Suprapubic skin (tissue), 4 donors: ENCODE measurements around the gene KIAA0513. TPM values are rescaled to one million over a fixed set of nuclear protein-coding genes. Genes with fewer than 3 reads are reported as not detected.

ENCODE experiments used
- DNase-seq, 2 donors: peaks; one replicate each; pipeline ENCODE4 v3.0.0-alpha.2; 2019; ENCODE audit warnings: low spot score in 2 of 2
- H3K27ac ChIP-seq: fragments of 200-600 bp; sonication (generic); one replicate; pipeline ENCODE4 v1.5.1; 2019
- H3K27me3 ChIP-seq: fragments of 200-600 bp; sonication (generic); one replicate; pipeline ENCODE4 v1.5.1; 2019
- H3K36me3 ChIP-seq: fragments of 200-600 bp; sonication (generic); one replicate; pipeline ENCODE4 v1.5.1; 2019
- H3K4me1 ChIP-seq: fragments of 200-600 bp; sonication (generic); one replicate; pipeline ENCODE4 v1.5.1; 2019
- H3K4me3 ChIP-seq: fragments of 200-600 bp; sonication (generic); one replicate; pipeline ENCODE4 v1.5.1; 2019; ENCODE audit warnings: mild to moderate bottlenecking
- H3K9me3 ChIP-seq: fragments of 200-600 bp; sonication (generic); one replicate; pipeline ENCODE4 v1.5.1; 2019
- EP300 ChIP-seq: sonication (generic); formaldehyde crosslinking; IDR thresholded peaks from one replicate; pipeline ENCODE4 v1.6.1; 2017; ENCODE audit warnings: antibody characterized with exemption
- POLR2A ChIP-seq, 2 donors: fragments of 450-650 bp; IDR thresholded peaks; one replicate each; pipeline ENCODE4 v1.6.1; 2017; ENCODE audit warnings: antibody characterized with exemption in 2 of 2, mild to moderate bottlenecking in 2 of 2, moderate library complexity in 2 of 2
- POLR2AphosphoS5 ChIP-seq, 3 donors: sonication (generic); formaldehyde crosslinking; IDR thresholded peaks; one replicate each; pipeline ENCODE4 v1.6.1; 2017; ENCODE audit warnings: antibody characterized with exemption in 3 of 3
- WGBS: methylation state at CpG from one replicate; pipeline ENCODE4 v1.1.5; 2018; 5-methylcytosine and 5-hydroxymethylcytosine counted together
- total RNA-seq, 4 donors: library from RNA; depleted of rRNA; stranded (reverse); fragments of >200 nt; gene quantifications; one replicate each; pipeline ENCODE4 v1.1.0, GENCODE V29; 2016
- TF ChIP-seq, protein P1 (sequence below), 2 donors: fragments of 200-600 bp in 1 of 2; fragments of 450-650 bp in 1 of 2; sonication (generic) in 1 of 2; IDR thresholded peaks; one replicate each; pipeline ENCODE4 v1.5.1; 2016 to 2019; ENCODE audit warnings: antibody characterized with exemption in 2 of 2, mild to moderate bottlenecking in 1 of 2, moderate library complexity in 1 of 2

KIAA0513 gene
- total RNA-seq, 4 donors from 2014 or later = 23.7 to 32.3 (median 26.6) TPM

DNA sequence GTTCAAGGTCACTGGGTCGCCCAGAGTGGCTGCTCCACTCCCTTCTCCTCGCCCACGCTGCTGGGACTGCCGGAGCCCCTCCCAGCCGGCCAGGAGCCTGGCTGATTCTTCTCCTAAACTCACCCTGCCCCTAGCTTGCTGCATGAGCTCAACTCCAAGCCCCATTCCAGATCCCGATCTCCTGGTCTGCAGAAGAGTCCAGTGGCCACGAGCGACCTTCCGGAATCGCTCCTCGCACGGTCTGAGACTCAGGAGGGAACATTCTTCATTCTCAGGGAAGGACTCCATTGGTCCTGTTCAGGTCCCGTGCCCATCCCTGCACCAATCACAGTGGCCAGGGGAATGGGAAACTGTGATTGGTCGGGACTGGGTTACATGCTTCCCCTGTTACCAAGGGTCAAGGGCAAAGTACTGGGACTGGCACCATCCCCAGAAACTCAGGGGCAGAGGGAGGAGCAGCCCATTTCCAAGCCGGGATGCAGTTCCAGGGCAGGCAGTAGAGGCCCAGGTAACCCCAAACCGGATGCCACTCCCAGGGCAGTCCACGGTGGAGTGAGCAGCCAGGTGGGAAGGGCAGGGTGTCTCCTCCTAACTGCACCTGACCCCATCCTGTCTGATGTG, 109.2 kb downstream of the KIAA0513 start:
- Histone ChIP-seq H3K27me3 (no peaks in the 10 kb centered on the region), H3K9me3 (no peaks in the 10 kb centered on the region), H3K36me3 (no peaks in the 10 kb centered on the region), H3K4me1 (peaks cover 35% of the 10 kb centered on the region), H3K4me3 (peak overlapping the region; percentile 38), H3K27ac (peak overlapping the region; percentile 69)
- DNase-seq = no peak
- no peak for TF ChIP-seq EP300
- peak in 1 of 3 donors; percentile 13 for TF ChIP-seq POLR2AphosphoS5 (IDR thresholded peaks at IDR 0.05)
- WGBS = 61% methylated on average over 11 of the region's 17 CpGs

DNA sequence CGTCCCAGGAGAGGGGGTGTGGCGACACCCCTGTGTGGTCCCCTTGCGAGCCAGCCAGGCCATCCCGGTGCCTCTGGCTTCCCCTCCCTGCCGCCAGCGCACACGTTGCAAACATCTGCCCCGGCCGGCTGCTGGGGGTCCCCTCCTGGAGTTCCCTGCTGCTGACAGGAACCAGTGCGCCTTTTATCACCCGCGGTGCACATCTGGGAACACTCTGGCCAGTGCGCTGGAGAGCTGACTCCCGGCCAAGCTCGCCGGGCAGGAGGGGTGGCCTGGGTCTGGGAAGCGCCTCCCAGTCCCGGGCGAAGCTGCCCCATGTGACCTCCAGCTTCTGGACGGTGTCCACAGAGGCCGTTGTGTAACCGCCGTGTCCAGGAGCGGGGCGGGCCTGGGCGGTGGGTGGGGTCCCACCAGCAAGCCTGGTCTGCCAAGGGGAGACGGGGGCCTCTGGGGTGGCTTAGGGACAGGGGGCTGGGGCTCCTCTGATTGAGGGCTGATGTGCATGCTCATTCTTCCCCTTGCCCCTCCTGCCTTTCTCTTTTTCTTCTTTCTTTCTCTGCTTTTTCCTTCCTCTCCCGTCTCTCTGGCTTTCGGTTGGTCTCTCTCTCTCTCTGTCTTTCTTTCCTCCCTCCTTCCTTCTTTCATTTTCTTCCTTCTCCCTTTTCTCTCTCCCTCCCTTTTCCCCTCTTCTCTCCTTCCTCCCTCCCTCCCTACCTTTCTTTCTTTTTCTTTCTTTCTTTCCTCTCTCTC, 109.9 kb downstream of the KIAA0513 start:
- Histone ChIP-seq H3K4me1 (peaks cover 35% of the 10 kb centered on the region), H3K27me3 (no peaks in the 10 kb centered on the region), H3K9me3 (no peaks in the 10 kb centered on the region), H3K4me3 (peak overlapping the region; percentile 38), H3K36me3 (no peaks in the 10 kb centered on the region), H3K27ac (peak overlapping the region; percentile 65)
- TF ChIP-seq EP300 (no peak), POLR2AphosphoS5 (IDR thresholded peaks at IDR 0.05) (peak in 1 of 3 donors; percentile 84)
- WGBS = 2% methylated on average over 21 of the region's 29 CpGs
- peak; percentile 96 for DNase-seq

DNA sequence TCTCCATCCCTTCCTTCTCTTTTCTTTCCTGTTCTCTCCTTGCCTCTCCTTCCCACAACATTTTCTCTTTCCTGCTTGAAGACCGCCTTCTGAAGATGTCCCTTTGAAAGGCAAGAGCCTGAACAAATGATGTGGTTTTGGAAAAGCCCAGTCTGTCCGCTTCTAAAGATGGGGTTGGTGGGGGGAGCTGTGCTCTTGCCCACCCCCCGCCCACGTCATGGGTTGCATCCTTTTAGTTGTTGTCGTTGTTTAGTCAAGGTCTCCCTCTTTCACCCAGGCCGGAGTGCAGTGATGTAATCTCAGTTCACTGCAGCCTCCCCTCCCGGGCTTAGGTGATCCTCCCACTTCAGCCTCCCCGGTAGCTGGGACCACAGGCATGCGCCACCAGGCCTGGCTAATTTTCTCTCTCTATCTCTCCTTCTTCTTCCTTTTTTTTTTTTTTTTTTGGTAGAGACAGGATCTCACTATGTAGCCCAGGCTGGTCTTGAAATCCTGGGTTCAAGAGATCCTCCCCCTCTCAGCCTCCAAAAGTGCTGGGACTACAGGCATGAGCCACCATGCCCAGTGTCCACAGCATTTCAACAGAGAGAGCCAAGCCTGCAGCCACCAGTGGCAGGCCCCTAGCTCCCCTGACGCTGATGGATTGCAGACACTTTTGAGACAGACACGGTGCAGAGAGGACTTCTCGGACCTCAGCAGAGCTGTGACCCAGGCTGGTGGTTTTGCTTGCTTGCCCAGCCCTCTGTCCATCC, 110.7 kb downstream of the KIAA0513 start:
- peak overlapping the region; percentile 38 for H3K4me3 ChIP-seq
- H3K27me3 ChIP-seq = no peaks in the 10 kb centered on the region
- TF ChIP-seq POLR2AphosphoS5 (IDR thresholded peaks at IDR 0.05) = no peak
- TF ChIP-seq, protein P1, sequence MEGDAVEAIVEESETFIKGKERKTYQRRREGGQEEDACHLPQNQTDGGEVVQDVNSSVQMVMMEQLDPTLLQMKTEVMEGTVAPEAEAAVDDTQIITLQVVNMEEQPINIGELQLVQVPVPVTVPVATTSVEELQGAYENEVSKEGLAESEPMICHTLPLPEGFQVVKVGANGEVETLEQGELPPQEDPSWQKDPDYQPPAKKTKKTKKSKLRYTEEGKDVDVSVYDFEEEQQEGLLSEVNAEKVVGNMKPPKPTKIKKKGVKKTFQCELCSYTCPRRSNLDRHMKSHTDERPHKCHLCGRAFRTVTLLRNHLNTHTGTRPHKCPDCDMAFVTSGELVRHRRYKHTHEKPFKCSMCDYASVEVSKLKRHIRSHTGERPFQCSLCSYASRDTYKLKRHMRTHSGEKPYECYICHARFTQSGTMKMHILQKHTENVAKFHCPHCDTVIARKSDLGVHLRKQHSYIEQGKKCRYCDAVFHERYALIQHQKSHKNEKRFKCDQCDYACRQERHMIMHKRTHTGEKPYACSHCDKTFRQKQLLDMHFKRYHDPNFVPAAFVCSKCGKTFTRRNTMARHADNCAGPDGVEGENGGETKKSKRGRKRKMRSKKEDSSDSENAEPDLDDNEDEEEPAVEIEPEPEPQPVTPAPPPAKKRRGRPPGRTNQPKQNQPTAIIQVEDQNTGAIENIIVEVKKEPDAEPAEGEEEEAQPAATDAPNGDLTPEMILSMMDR (IDR thresholded peaks at IDR 0.05) = no peak
- TF ChIP-seq EP300 = no peak
- no peak for TF ChIP-seq POLR2A (IDR thresholded peaks at IDR 0.05)
- WGBS = 60% methylated on average over 10 of the region's 12 CpGs
- H3K9me3 ChIP-seq = no peaks in the 10 kb centered on the region
- DNase-seq = no peak
- peaks cover 35% of the 10 kb centered on the region for H3K4me1 ChIP-seq
- H3K27ac ChIP-seq = peak overlapping the region; percentile 65
- H3K36me3 ChIP-seq = no peaks in the 10 kb centered on the region

DNA sequence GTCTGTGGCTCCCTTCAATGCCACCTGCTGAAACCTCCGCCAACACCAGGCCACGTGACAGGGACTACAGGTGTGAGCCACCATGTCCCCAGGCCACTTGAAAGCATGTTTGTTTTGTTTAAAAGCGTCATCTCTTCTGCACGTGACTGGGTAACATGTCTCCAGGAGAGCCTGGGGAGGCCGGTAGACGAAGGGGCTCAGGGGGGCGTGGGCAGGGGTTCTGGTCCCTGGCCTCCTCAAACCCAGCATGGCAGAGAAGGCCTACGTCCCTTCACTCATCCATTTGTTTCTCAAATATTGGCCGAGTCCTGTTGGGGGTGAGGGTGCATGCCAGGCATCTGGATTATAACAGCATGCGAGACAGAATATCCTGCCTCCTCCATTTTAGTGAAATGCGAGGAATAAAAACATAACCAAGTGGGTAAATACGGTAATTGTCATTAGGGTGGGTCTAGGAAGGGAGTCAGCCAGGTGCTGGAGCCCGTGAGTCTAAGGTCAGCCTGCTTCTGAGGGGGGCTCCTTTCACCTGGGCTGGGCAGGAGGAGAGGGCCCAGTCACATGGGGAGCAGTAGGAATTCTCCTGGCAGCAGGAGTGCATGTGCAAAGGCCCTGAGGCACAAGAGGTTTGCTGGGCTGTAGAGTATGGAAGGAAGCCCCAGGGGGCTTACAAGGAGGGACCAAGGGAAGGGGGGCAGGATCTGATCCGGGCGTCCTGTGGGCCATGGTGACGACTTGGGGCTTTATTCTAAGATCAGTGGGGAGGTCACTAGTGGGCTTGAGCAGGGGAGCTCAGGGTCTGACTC, 111.4 kb downstream of the KIAA0513 start:
- H3K27me3 ChIP-seq = no peaks in the 10 kb centered on the region
- H3K4me3 ChIP-seq = no peak overlapping the region
- no peak overlapping the region for H3K27ac ChIP-seq
- 90% methylated on average over 14 of the region's 16 CpGs for WGBS
- DNase-seq = no peak
- H3K9me3 ChIP-seq = no peaks in the 10 kb centered on the region
- peaks cover 35% of the 10 kb centered on the region for H3K4me1 ChIP-seq
- TF ChIP-seq EP300 = no peak
- TF ChIP-seq POLR2A (IDR thresholded peaks at IDR 0.05) = no peak
- TF ChIP-seq, protein P1 (IDR thresholded peaks at IDR 0.05) = no peak
- TF ChIP-seq POLR2AphosphoS5 (IDR thresholded peaks at IDR 0.05) = no peak
- H3K36me3 ChIP-seq = no peaks in the 10 kb centered on the region

DNA sequence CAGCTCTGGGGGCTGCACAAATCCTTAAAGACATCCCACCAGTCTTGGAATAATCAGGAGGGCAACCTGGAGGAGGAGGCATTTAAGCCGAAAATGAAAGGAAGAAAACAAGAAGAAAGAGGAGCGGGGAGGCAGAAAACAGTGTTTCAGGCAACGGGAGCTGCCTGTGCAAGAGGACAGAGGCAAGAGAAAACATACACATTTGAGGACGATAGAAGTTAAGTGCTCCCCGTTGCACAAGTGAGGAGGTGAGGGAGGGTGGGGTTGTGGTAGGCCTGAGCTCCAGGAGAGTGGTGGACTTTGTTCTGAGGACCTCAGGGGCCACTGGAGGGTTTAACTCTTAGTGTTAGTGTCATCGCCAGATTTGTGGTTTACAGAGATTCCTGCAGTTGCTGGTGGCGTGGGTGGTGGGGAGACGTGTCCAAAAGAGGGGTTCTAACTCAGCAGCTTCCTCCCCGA, 112.3 kb downstream of the KIAA0513 start:
- Histone ChIP-seq H3K36me3 (no peaks in the 10 kb centered on the region), H3K9me3 (no peaks in the 10 kb centered on the region), H3K4me1 (peaks cover 29% of the 10 kb centered on the region), H3K27ac (no peak overlapping the region), H3K4me3 (no peak overlapping the region), H3K27me3 (no peaks in the 10 kb centered on the region)
- TF ChIP-seq, protein P1 (IDR thresholded peaks at IDR 0.05) = no peak
- TF ChIP-seq POLR2A (IDR thresholded peaks at IDR 0.05) (no peak), POLR2AphosphoS5 (IDR thresholded peaks at IDR 0.05) (no peak), EP300 (no peak)
- DNase-seq = no peak
- 78% methylated on average over 9 of the region's 9 CpGs for whole genome bisulfite sequencing
